ENCODE results near the gene KLHL26.

DNA sequence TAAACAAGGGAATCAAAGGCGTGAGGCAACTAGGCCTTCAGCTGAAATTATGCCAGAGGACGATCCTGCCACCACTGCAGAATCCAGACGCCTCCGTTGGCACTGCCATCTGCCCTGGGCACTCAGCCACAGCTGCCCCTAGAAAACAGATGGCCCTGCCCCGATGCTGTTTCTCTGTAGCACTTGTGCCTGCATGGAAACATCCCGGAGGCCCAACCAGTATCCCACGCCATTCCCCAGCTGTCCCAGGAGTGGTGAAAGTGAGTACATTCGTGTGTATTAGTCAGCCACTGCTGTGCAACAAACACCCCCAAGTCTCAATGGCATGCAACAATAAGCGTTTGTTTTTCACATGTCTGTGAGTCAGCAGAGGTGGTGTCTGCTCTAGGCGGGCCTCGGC, 37.8 kb downstream of the KLHL26 start:
- TF ChIP-seq CTCF (conservative IDR thresholded peaks at IDR 0.05; ENCODE audit: low read depth, low read length) (no peak), POLR2A (IDR thresholded peaks at IDR 0.05; ENCODE audit: low read depth, low read length) (no peak), CEBPB (IDR thresholded peaks at IDR 0.05; ENCODE audit: low read depth, low read length) (no peak), RFX5 (IDR thresholded peaks at IDR 0.05; ENCODE audit: low read depth, low read length) (no peak), RCOR1 (IDR thresholded peaks at IDR 0.05; ENCODE audit: insufficient replicate concordance, low read length) (no peak), ELK1 (IDR thresholded peaks at IDR 0.05; ENCODE audit: borderline replicate concordance, low read depth, low read length) (no peak), RAD21 (IDR thresholded peaks at IDR 0.05; ENCODE audit: low read length) (no peak), MXI1 (IDR thresholded peaks at IDR 0.05; ENCODE audit: borderline replicate concordance, low read depth, low read length) (no peak), USF2 (IDR thresholded peaks at IDR 0.05; ENCODE audit: low read depth, low read length) (no peak), FOS (IDR thresholded peaks at IDR 0.05; ENCODE audit: low read depth, low read length) (no peak), MAFK (IDR thresholded peaks at IDR 0.05; ENCODE audit: low read depth, low read length) (no peak), MAZ (IDR thresholded peaks at IDR 0.05; ENCODE audit: borderline replicate concordance, low read depth, low read length) (no peak), BHLHE40 (IDR thresholded peaks at IDR 0.05; ENCODE audit: low read depth, low read length) (no peak), CHD1 (IDR thresholded peaks at IDR 0.05; ENCODE audit: low read depth, low read length) (no peak)

Measured in IMR-90 (cell line).